GM12892 (cell line): Measurements from ENCODE around the gene LHFPL3.

Source experiments
- POLR2A ChIP-seq: IDR thresholded peaks from 2 replicates; pipeline ENCODE4 v1.6.1; 2011; ENCODE audit warnings: low read depth, low read length, control low read depth
- POLR2AphosphoS5 ChIP-seq: IDR thresholded peaks from 2 replicates; pipeline ENCODE4 v1.6.1; 2011; ENCODE audit warnings: low read depth, low read length, control low read depth
- TAF1 ChIP-seq: IDR thresholded peaks from 2 replicates; pipeline ENCODE4 v1.6.1; 2011; ENCODE audit warnings: low read depth, mild to moderate bottlenecking, control low read depth, low read length, borderline replicate concordance

DNA sequence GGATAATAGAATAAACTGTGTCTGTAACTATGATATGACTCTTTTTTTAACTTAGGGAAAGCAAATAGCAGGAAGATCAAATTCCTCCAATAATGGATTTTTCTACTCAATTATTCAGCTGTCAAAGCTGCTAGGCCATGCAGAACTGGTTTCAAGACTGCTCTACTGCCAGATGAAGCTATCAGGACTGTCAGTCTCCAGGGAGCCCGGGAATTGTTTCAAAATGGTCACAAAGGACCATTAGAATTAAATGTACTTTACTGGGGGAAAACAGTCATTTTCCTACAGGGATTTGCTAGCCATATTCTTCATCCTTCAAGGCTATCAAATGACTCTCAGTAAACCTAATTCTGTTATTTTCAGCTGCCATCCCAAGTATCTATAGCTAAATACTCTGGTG lies 276.3 kb downstream of the LHFPL3 start:
- TF ChIP-seq POLR2AphosphoS5 (no peak), POLR2A (no peak), TAF1 (no peak)
